GM23248 (cell line): ENCODE measurements around the gene MYH7B.

Source experiments
- EZH2 ChIP-seq: fragments of 200-600 bp; sonication (generic); IDR thresholded peaks from 2 replicates; pipeline ENCODE4 v1.6.1; 2018; ENCODE audit warnings: antibody characterized with exemption, mild to moderate bottlenecking; ENCODE audit not compliant: insufficient read depth, poor library complexity, severe bottlenecking
- EZH2phosphoT487 ChIP-seq: fragments of 200-600 bp; sonication (generic); IDR thresholded peaks from 2 replicates; pipeline ENCODE4 v1.6.1; 2018; ENCODE audit warnings: antibody characterized with exemption, moderate library complexity, mild to moderate bottlenecking, low read depth; ENCODE audit not compliant: insufficient read depth

DNA sequence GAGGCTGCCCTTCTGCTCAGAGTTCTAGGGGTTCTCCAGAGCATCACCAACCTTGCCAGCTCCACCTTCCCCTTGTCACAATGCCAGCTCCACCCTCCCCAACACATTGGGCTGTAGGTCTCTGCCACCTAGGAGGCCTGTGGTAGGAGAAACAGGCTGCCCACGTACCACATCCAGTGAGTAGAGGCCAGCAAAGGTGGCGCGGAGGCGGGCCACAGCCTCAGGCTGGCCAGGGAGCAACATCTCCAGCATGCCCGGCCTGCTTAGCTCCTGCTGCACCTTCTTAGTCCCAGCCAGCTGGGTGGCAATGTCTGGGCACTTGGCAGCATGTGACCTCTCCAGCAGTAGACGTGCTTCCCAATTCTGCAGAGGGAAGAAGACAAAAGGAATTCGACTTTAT, 23.9 kb upstream of the MYH7B start:
- TF ChIP-seq EZH2 (no peak), EZH2phosphoT487 (no peak)
